ENCODE data around the gene PPP1R12B. TPM values are rescaled to one million over a fixed set of nuclear protein-coding genes. Genes with fewer than 3 reads are reported as not detected.
A peak's percentile ranks its signal among the peaks of the same experiment; 100 is the strongest.
"Not testable (repeated sequence)": the region's sequence is repeated elsewhere in the genome, so short reads cannot be mapped to it uniquely, and the experiment has no call there.

Gene PPP1R12B
- total RNA-seq, 2 experiments from 2014 or later: 13.0 to 14.1 TPM

DNA sequence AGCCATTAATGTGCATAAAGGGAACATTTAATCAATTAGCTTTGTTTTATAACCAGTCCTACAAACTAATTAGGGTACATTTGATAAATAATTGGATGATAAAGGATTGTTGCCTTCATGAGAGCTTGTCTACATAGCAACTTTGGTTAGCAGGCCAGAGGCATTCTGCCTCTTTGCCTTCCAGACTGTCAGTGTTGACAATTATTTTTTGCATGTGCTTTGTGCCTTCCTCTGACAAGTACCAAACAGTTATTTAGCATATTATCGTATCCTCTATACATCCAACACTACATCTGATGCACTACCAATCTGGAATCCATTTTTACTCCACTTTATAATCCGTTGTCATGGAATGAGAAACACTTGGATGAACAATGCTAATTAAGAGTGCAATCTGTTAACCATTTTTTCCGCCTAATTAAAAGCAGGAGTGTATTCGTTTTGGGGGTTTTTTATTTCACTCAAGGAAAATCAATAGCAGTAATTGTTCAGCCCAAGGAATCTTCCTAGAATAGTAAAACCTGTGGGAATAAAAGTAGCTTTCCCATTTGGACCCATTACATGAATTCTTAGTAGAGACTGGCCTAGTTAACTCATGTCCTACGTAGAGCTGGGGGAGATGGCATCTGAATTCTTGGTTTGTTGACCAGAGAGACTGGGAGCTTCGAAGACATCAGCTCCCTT is 196.4 kb downstream of the PPP1R12B start:
- CTCF ChIA-PET; H3K27ac Mint-ChIP-seq; H3K4me3 Mint-ChIP-seq; H3K36me3 Mint-ChIP-seq (ENCODE audit: low read depth); H3K27me3 Mint-ChIP-seq; DNase-seq; H3K9me3 Mint-ChIP-seq; POLR2A ChIA-PET; intact Hi-C loops (cut with micrococcal nuclease); ATAC-seq; H3K4me1 Mint-ChIP-seq (ENCODE audit: low read depth): not testable (repeated sequence)

DNA sequence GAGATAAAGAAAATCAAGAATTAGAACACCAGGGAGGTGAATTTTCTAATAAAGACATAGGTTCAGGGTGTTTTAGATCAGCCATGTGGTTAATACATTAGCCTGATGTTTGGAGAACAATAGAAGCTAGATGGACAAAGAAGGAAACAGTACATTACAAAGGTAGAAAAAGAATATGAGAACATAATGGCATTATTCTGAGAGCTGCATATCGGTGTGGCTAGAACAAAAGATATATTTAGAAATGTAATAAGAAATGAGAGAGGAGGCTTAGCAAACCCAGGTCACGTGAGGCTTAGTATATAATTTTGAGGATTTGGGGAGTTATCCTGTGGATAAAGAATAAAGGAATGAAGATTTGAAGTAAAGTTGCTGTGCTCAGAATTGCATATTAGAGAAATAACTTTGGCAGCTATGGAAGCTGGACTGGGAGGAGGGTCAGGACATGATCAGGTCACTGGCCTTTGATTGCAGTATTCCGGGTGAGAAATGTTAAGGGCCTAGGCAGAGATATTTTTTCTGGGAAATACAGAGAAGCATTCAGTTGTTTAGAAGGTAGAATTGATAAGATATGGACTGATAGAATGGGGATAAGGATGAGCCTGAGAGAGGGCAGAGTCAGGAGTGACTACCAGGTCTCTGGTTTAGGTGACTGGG is 197.3 kb downstream of the PPP1R12B start:
- CTCF ChIA-PET; H3K27me3 Mint-ChIP-seq; POLR2A ChIA-PET; H3K27ac Mint-ChIP-seq; intact Hi-C loops (cut with micrococcal nuclease); H3K36me3 Mint-ChIP-seq (ENCODE audit: low read depth); DNase-seq; H3K4me1 Mint-ChIP-seq (ENCODE audit: low read depth); H3K4me3 Mint-ChIP-seq; H3K9me3 Mint-ChIP-seq; ATAC-seq: not testable (repeated sequence)

DNA sequence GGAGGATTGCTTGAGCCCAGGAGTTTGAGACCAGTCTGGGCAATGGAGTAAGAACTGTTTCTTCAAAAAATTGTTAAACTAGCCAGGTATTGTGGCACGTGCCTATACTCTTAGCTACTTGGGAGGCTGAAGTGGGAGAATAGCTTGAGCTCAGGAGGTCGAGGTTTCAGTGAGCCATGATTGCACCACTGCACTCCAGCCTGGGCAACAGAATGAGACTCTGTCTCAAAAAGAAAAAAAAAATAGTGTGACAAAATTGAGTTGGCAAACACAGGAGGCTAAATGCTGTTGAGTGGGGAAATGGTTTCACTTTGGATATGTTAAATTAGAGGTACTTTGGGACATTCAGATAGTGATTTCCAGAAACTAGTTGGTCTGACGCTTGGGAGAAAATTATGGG is 197.9 kb downstream of the PPP1R12B start:
- H3K27me3 Mint-ChIP-seq; POLR2A ChIA-PET; H3K9me3 Mint-ChIP-seq; DNase-seq; ATAC-seq; H3K4me1 Mint-ChIP-seq (ENCODE audit: low read depth); H3K36me3 Mint-ChIP-seq (ENCODE audit: low read depth); H3K4me3 Mint-ChIP-seq; intact Hi-C loops (cut with micrococcal nuclease); CTCF ChIA-PET; H3K27ac Mint-ChIP-seq: not testable (repeated sequence)

DNA sequence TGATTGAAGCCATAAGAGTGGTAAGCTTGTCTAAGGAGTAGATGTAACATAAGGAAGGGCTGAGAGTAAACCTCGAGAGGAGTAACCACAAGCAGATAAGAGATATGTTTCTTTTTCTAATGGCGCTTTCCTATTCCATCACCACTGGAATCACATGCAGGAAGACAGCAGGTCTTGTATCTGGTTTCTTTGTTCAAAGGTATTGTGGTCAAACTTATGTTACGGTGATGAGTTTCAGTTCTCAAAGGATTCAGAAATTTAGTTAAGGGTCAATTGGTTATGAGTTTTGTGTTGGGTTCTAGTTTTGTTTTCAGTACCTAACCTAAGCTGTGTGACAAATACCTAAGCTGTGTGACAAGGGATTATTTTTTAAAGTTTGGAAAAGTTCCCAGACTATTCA is 198.3 kb downstream of the PPP1R12B start:
- POLR2A ChIA-PET; H3K27ac Mint-ChIP-seq; H3K27me3 Mint-ChIP-seq; H3K4me3 Mint-ChIP-seq; H3K9me3 Mint-ChIP-seq; ATAC-seq; DNase-seq; intact Hi-C loops (cut with micrococcal nuclease); H3K36me3 Mint-ChIP-seq (ENCODE audit: low read depth); H3K4me1 Mint-ChIP-seq (ENCODE audit: low read depth): not testable (repeated sequence)
- CTCF ChIA-PET: interaction anchor here (1.3 kb wide), 1 partner anchor 15 kb away, joined by 3 read pairs; no protein-coding TSS in a partner anchor

DNA sequence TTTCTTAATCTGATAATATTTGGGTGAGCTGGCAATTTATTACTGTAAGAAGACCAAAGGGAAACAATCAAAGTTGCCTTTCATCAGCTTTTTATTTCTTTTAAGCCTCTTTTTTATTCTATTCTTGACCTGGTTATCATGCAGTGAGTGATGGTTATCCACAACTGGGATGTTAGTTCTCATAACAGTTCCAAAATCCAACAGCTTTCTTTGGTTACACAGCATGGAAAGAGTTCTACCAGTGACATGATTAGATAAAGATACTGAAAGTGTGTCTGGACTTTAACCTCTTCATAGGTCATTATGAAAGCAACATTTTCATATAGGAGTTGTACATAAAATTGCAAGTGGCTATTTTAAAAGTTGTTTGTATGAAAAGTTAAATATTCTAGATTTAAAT is 198.7 kb downstream of the PPP1R12B start:
- TF ChIP-seq, protein P1, sequence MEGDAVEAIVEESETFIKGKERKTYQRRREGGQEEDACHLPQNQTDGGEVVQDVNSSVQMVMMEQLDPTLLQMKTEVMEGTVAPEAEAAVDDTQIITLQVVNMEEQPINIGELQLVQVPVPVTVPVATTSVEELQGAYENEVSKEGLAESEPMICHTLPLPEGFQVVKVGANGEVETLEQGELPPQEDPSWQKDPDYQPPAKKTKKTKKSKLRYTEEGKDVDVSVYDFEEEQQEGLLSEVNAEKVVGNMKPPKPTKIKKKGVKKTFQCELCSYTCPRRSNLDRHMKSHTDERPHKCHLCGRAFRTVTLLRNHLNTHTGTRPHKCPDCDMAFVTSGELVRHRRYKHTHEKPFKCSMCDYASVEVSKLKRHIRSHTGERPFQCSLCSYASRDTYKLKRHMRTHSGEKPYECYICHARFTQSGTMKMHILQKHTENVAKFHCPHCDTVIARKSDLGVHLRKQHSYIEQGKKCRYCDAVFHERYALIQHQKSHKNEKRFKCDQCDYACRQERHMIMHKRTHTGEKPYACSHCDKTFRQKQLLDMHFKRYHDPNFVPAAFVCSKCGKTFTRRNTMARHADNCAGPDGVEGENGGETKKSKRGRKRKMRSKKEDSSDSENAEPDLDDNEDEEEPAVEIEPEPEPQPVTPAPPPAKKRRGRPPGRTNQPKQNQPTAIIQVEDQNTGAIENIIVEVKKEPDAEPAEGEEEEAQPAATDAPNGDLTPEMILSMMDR (IDR thresholded peaks at IDR 0.05): no peak
- Mint-ChIP-seq H3K27me3 (no peaks in the 10 kb centered on the region), H3K4me1 (ENCODE audit: low read depth) (peaks cover 8% of the 10 kb centered on the region), H3K9me3 (no peaks in the 10 kb centered on the region), H3K36me3 (ENCODE audit: low read depth) (no peaks in the 10 kb centered on the region), H3K27ac (no peak overlapping the region), H3K4me3 (no peak overlapping the region)
- DNase-seq (no peak), ATAC-seq (no peak)
- intact Hi-C loops (cut with micrococcal nuclease): no loop called here
- ChIA-PET POLR2A (no interaction called here), CTCF (interaction anchor here (1.3 kb wide), 1 partner anchor 15 kb away, joined by 3 read pairs; no protein-coding TSS in a partner anchor)

DNA sequence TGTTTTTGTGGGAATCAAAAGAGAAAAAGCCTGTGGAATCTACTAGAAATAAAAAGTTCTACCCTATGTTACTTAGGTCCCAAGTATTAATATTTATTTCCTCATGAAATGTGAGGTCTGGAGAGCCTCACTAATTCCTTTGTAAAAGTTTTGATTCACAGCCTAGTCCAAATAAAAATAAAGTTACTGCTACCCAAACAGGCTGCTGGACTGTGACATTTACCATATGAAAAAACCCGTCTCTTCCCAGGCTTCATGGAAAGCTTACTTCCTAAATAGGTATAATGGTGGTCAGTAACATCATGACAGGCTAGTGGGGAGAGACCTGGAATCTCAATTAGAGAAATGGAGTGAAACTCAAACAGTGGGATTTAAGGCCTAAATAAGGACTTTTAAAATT is 201.6 kb downstream of the PPP1R12B start:
- H3K4me3 Mint-ChIP-seq; ATAC-seq; H3K27ac Mint-ChIP-seq; CTCF ChIA-PET; H3K27me3 Mint-ChIP-seq; H3K36me3 Mint-ChIP-seq (ENCODE audit: low read depth); H3K9me3 Mint-ChIP-seq; DNase-seq; intact Hi-C loops (cut with micrococcal nuclease); POLR2A ChIA-PET: not testable (repeated sequence)
- H3K4me1 Mint-ChIP-seq (ENCODE audit: low read depth): peaks cover 11% of the 10 kb centered on the region

DNA sequence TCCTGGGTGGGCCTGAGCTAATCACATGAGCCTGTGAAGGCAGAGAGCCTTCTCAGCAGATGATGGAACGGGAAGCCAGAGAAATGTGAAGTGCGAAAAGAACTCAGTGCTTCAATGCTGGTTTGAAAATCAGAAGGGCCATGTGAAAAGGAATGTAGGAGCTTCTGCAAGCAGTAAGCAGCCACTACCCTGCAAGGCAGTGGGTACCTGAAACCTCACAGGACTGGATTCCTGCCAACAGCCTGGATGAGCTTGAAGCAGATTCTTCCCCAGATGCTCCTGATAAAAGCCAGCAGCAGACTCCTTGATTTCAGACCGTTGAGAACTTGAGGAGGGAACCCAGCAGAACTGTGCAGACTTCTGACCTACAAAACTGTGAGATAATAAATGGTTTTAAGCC is 203.2 kb downstream of the PPP1R12B start:
- POLR2A ChIA-PET: no interaction called here
- Mint-ChIP-seq H3K27ac (no peak overlapping the region), H3K4me1 (ENCODE audit: low read depth) (peaks cover 4% of the 10 kb centered on the region), H3K9me3 (no peaks in the 10 kb centered on the region), H3K4me3 (no peak overlapping the region), H3K27me3 (no peaks in the 10 kb centered on the region), H3K36me3 (ENCODE audit: low read depth) (no peaks in the 10 kb centered on the region)
- intact Hi-C loops (cut with micrococcal nuclease): no loop called here
- ATAC-seq: no peak
- DNase-seq: no peak
- TF ChIP-seq, protein P1 (IDR thresholded peaks at IDR 0.05): no peak
- CTCF ChIA-PET: no interaction called here

DNA sequence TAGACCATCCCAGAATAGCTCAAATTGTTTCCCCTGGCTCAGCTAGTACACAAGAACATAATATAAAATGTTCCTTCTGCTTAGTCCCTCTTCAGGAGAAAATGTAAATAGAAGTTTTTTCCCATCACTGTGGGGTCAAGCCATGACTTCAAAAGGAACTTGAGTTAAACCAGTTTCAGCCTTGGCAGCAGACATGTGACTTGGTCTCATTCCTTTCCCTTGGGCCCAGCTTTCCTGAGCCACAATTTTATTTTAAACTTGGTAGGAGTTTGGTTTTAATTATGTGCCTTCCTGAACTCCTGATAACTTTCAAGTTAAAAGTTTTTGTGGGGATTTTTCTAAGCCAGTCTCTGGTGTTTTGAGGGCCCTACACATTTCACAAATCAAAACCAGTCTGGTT is 204.1 kb downstream of the PPP1R12B start:
- ATAC-seq; H3K27me3 Mint-ChIP-seq; POLR2A ChIA-PET; CTCF ChIA-PET; intact Hi-C loops (cut with micrococcal nuclease); H3K4me3 Mint-ChIP-seq; H3K36me3 Mint-ChIP-seq (ENCODE audit: low read depth); H3K9me3 Mint-ChIP-seq; H3K4me1 Mint-ChIP-seq (ENCODE audit: low read depth); DNase-seq: not testable (repeated sequence)
- peak overlapping the region; percentile 32 for H3K27ac Mint-ChIP-seq

DNA sequence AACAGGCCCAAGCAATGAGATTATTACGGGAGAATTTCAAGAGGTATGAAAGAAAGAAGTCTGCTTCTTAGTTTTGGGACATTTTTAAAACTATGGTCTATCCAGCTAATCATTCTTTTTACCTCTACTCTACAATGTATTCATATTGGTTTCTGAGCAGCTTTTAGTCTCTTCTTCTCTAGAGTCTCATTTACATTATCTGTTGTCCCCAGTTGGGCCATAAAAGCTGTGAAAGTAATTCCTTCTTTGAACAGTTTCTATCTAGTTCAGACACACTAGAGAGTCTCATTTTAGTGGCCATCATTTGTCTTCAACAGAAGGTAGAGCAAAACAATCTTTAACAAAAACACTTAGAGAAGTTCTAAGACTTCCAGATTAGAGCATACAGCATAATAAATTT is 204.6 kb downstream of the PPP1R12B start:
- ATAC-seq; H3K36me3 Mint-ChIP-seq (ENCODE audit: low read depth); DNase-seq; H3K4me3 Mint-ChIP-seq; H3K9me3 Mint-ChIP-seq; H3K27me3 Mint-ChIP-seq; POLR2A ChIA-PET; H3K4me1 Mint-ChIP-seq (ENCODE audit: low read depth); intact Hi-C loops (cut with micrococcal nuclease); CTCF ChIA-PET: not testable (repeated sequence)
- peak overlapping the region; percentile 32 for H3K27ac Mint-ChIP-seq

Measured in activated CD8-positive, alpha-beta T cell treated with anti-CD3 and anti-CD28 coated beads for 36 hours (primary cell).